ENCODE results near the gene SLC35A3. TPM values are rescaled to one million over a fixed set of nuclear protein-coding genes. Genes with fewer than 3 reads are reported as not detected.
A peak's percentile ranks its signal among the peaks of the same experiment; 100 is the strongest.

SLC35A3 gene
- total and polyA plus RNA-seq, 9 of the 15 experiments (the other 6 are each of a cell fraction or from before 2014, with no cell fraction given): 3.5 to 21.7 (median 13.2) TPM

- TF ChIP-seq GATA2 (CRISPR knock-in tag; IDR thresholded peaks at IDR 0.05) (peak; percentile 49), ZNF395 (CRISPR knock-in tag; IDR thresholded peaks at IDR 0.05) (no peak), ZC3H8 (IDR thresholded peaks at IDR 0.05) (no peak), BCL6 (CRISPR knock-in tag; IDR thresholded peaks at IDR 0.05) (no peak), ZNF143 (CRISPR knock-in tag; IDR thresholded peaks at IDR 0.05) (no peak), CUX1 (CRISPR knock-in tag; IDR thresholded peaks at IDR 0.05) (peak; percentile 58; the same call in 1 of the 2 replicates), HNRNPK (IDR thresholded peaks at IDR 0.05; ENCODE audit: low read depth, low read length, poor library complexity, severe bottlenecking) (no peak), ZC3H11A (IDR thresholded peaks at IDR 0.05; ENCODE audit: low read depth, low read length) (no peak), ZSCAN32 (CRISPR knock-in tag; IDR thresholded peaks at IDR 0.05) (no peak), ZNF146 (CRISPR knock-in tag; IDR thresholded peaks at IDR 0.05; ENCODE audit: unreplicated experiment) (no peak), NFE2 (IDR thresholded peaks at IDR 0.05; ENCODE audit: low read depth) (peak; percentile 95), ZBTB17 (CRISPR knock-in tag; IDR thresholded peaks at IDR 0.05) (no peak), IRF9 (tag; IDR thresholded peaks at IDR 0.05) (no peak), NR2F6 (CRISPR knock-in tag; IDR thresholded peaks at IDR 0.05) (no peak), ZNF592 (IDR thresholded peaks at IDR 0.05) (peak; percentile 63; the same call in 1 of the 2 replicates), EP400 (IDR thresholded peaks at IDR 0.05) (peak; percentile 39; the same call in 1 of the 2 replicates)
Measured at GRCh38 chr1:99943223-99943794, 26.5 kb upstream of the SLC35A3 start (continued).
